ENCODE measurements around the gene IKZF4.

DNA sequence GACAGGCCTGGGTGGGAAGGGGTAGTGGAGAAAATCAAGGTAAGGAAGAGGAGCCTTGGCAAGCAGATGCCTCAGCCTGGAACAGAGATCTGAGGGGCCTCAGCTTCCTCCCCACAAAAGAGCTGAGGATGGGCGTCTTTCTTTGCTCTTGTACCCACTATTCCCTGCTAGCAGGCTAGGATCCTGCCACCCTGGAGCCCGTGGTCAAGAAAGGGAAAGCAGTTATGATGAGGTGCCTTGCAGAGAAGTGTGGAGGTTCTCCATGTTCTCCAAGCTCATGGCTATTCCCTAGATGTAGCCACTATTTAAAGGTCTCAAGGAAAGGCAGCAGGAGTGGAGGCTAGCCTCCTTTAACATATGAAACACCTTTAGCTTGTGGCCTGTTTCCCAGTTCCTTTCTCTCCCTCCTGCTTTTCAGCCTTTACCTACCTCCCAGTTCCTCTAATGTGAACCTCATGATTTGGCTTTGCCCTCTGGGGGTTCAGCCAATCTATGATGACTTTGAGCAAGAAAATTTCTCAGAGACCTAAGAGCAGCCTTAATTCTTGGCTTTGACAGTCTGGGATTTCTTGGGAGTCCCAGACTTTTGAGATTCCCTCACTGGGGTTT lies 1.1 kb downstream of the IKZF4 start:
- TF ChIP-seq, protein P1, sequence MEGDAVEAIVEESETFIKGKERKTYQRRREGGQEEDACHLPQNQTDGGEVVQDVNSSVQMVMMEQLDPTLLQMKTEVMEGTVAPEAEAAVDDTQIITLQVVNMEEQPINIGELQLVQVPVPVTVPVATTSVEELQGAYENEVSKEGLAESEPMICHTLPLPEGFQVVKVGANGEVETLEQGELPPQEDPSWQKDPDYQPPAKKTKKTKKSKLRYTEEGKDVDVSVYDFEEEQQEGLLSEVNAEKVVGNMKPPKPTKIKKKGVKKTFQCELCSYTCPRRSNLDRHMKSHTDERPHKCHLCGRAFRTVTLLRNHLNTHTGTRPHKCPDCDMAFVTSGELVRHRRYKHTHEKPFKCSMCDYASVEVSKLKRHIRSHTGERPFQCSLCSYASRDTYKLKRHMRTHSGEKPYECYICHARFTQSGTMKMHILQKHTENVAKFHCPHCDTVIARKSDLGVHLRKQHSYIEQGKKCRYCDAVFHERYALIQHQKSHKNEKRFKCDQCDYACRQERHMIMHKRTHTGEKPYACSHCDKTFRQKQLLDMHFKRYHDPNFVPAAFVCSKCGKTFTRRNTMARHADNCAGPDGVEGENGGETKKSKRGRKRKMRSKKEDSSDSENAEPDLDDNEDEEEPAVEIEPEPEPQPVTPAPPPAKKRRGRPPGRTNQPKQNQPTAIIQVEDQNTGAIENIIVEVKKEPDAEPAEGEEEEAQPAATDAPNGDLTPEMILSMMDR (IDR thresholded peaks at IDR 0.05): no peak
- no peak for TF ChIP-seq POLR2A (IDR thresholded peaks at IDR 0.05)

All from lower leg skin (tissue), 3 donors.